ENCODE results near the gene NAV1.

The NAV1 gene

DNA sequence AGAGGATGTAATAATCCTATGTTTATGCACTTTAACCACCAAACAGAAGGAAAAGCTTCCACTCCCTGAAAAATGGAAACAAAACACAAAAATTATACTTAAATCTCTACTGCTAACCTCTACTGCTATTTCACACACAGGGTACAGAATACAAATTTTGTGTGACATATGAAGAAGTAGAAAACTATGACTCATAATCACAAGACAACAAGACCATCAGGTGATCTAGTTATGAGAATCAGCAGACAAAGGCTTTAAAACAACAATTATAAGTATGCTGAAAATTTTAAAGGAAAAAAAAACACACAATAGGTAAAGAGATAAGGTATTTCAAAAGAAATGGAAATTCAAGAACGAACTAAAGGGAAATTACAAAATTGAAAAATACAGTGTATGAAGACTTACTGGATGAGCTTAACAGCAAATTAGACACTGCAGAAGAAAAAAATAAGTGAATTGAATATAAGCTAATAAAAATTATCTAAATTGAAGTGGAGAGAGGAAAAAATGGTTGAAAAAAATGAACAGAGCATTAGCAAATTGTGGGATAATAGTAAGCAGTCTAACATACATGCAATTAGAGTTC, 13.6 kb upstream of the NAV1 start:
- no peak for DNase-seq

DNA sequence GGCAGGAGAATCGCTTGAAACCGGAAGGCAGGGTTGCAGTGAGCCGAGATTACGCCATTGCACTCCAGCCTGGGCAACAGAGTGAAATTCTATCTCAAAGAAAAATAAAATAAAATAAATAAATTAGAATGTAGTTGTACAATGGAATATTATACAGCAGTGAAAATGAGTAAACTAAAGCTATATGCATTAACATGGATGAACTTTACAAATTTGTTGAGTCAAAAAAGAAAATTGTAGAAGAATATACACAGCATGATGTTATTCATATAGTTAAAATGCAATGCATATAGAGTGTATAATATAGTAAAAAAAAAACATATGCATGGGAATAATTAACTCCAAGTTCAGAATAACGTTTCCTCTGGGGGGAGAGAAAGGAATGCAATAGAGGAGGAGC, 11.0 kb upstream of the NAV1 start:
- no peak for DNase-seq

DNA sequence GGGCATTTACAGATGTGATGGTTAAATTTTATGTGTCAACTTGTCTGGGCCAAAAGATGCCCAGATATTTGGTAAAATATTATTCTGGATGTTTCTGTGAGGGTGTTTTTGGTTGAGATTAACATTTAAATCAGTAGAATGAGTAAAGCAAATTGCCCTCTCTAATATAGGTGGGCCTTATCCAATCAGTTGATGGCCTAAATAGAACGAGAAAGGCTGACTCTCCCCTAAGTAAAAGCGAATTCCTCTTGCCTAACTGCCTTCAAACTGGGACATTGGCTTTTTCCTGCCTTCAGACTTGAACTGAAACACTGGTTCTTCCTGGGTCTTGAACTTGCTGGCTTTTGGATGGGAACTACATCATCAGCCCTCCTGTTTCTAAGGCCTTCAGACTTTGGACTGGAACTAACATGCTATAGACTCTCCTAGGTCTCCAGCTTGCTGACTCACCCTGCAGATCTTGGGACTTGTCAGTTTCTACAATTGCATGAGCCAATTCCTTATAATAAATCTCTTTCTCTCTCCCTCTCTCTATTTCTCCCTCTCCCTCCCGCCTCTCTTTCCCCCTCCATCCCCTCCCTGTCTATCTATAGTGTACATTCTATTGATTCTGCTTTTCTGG, 10.2 kb upstream of the NAV1 start:
- DNase-seq, result no peak

DNA sequence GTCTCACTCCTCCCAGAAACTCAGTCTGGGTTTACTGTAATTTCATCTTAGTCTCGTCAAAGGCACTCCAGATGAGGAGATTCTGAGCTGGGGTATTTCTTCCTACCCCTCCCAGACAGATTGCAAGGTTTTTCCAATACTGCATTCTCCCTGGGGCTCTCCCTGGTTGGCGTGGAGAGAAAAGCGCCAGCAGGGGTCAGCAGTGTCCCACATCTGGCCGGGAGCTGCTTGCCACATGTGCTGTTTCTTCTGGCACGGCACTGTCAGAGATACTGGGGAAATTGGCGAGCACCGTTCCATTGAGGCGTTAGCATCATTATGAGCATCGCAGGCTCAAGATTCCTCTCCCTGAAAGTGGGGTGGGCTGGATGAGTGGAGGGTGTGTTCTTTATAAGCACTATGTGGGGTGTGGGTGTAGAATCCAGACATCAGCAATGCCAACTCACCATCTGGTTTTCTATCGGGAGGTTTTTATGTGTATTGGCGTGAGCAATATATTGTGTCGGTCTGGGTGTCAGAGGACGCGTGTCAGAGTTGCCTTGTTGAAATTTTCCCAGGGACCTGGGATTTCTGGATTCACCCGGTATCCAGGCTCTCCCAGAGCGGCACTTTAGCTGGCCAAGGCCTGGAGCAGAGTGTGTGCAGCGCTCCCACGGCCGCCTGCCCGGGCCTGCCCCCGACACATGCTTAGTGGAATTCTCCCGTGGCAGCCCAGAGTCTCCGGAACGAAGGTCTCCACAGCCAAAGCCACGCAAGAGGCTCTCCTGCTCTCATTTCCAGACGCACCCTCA, 8.0 kb upstream of the NAV1 start:
- DNase-seq, result no peak

DNA sequence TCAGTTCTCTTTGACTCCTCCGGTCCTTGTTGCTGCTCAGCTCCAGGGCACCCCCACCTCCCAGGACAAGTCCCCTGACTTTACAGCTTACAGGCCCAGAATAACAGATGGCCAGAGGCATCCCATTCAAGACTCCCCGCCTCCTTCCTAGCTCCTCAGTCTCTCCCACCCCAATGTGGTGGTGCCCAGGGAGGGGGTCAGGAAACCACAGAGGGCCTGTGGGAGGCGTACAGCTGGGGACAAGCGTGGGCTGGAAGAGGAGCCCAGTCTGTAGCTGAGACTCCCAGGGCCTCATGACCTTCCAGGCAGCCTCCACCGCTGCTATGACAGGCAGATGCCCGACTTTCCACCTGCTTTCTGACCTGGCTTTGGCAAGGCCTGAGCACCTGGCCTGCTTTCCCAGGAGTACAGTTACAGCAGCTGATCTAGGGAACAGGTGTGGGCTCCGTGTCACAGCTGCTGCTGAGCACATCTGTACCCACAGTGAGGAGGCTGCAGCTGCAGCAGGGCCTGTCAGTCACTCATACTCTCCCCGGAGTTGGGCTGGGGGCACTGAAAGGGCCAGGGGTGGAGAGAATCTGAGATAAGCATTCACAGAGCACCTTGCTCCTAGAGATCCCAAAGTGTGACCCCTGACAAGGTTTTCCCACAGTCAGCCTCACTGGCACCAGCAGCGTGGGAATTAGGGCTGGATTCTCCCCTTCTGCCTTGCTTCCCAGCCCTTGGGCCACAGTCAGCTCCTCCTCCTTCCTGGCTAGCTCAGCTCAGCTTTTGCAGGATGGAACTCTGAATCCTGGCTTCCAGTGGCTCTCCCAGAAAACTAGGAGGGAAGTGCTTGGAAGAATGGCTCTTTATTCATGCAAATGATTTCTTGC, 7.1 kb upstream of the NAV1 start:
- no peak for DNase-seq

DNA sequence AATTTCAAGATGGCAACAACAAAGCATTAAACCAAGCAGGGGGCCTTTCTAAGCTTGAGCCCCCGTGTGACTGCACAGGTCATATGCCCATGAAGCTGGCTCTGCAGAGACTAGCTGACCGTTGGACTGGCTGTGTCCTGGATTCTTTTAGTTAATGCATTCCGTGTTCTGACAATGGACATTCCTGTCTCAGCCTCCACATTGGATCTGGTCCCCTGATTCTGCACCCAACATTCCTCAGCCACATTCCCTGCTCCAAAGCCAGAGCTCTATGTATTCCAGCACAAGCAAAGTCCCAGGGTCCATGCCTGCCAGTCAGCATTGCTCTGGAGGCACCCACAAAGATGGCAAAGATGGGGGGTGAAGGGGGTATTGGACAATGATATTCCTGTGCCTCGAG, 5.1 kb upstream of the NAV1 start:
- DNase-seq, result no peak

DNA sequence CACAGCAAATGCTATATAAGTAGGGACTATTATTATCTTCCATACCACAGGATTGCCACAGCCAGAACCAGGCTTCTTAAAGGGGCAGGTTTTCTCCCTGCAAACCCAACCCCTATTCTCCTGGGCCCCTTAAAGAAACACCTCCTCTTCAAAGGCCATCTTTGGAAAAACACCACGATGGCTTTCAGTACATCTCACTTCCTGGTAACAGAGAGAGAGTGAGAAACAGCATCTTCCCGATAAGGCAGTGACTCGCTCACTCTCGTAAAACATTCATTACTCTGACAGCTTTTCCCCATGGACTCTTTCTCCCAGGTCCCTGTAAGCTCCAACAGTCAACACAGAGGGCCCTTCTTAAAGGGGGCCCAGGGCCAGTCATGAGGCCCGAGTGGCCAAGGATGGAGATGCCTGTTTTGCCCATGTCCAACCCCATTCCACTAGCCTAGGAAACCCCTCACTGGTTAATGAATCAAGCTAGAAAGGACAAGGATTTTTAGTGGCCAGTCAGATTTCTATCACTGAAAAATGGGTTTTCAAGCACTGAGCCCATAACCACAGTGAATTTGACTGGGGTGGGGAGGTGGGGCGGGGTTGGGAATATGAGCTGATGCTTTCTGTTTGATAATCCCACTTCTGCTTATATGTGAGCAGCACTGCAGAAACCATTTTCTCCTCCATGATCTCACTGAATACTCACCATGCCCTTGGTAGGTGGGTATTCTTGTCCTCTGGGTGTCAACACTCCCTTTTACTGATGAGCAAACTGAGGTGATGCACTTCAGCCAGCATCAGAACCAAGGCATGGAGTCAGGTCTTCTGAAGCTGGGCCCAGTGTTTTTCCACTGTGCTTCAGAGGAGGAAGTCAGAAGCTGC, 3.6 kb upstream of the NAV1 start:
- DNase-seq, result no peak

DNA sequence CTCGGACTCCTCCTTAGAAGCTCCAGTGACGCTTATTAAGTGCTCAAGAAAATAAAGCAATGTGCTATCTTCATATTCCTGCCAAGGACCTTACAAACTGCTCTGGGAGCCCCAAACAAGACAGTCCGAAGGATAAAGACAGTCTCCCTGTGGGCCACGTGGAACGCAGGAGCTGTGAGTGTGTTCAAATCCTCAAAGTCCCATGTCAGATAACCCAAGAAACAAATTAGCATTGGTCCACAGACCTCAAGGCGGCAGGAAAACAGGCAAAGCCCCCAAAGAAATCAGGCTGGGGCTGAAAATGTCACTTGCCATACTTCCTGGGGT, 3.0 kb upstream of the NAV1 start:
- DNase-seq, result no peak

DNA sequence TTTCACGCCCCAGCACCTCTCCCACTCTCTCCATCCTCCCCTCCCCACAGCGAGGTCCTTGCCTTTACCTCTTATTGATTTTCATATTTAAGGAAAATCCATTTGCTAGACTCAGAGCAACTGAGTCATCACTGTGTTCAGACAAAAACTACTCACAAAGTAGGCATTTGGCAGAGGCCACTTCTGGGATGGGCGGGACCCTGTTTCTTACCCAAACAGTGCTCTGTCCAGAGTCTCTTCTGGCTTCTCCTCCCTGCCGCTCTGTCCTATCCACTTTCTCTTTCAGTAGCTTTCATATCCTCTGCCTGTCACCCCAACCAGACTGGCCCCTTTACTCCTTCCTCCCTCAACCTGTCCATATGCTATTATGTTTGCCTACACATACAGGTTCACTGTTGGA, 2.4 kb upstream of the NAV1 start:
- no peak for DNase-seq

DNA sequence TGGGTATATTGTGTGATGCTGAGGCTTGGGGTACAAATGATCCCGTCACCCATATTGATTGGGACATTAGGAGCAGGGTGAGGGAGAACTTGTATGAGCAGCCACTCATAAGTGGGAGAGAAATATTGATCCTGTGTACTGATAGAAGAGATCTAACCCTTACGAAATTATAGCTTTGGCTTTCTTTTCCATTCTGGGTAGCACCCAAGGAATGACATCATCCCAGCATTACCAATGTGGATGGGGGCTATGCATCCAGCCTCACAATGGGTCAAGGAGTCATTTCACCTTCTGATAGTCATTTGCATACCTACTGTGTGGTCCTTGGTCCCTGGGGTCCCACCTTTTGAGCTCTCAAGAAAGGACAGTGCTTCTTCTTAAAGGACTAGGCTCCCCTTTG, 1.9 kb upstream of the NAV1 start:
- DNase-seq, result no peak

DNA sequence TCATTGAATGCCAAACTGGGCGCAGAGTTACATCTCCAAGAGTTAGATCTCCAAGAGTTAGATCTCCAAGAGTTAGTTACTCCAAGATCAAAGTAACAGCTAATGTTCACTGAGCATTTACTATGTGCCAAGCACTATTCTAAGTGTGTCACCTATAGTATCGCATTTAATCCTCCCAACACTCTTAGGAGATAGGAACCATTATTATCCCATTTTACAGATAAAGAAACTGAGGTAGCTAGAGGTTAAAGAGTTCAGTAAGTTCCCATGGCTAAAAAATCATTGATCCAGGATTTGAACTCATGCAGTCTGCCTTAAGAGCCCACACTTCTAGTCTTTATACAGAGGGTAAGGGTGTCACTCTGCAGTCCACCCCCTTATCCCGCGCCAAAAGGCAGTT, 1.5 kb upstream of the NAV1 start:
- DNase-seq, result no peak

DNA sequence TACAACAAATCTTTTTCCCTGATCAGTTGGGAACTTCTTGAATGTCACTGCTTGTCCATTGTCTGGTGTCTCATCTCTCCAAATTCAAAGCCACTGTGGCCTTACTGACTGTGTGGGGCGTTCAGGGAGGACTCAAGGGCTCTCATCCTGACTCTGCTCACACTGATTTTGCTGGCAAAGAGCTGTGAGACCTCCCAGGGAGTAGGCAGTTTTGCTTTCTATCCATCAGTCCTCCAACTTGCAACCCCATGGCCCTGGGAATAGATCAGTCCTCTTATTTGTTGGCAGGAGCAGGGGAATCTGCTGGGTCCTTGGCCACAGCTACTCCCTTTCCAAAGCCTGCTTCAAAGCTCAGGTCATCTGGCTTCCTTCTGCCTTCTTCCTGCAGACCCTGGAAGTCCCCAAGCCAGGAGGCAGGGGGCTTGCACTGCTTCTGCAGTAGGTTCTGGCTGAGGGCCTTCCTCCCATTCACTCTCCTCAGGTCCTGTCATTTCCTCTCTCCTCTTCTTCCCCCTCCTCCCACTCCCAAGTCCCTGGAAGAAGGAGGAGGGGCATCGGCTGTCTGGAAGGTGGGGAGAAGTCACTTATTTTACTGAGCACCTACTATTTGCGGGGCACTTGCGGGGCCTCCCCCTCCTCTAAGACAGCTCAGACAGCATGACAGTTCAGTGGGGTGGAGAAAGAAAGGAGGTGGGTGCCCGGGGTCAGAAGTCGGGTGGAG, 876 bp upstream of the NAV1 start:
- no peak for DNase-seq

DNA sequence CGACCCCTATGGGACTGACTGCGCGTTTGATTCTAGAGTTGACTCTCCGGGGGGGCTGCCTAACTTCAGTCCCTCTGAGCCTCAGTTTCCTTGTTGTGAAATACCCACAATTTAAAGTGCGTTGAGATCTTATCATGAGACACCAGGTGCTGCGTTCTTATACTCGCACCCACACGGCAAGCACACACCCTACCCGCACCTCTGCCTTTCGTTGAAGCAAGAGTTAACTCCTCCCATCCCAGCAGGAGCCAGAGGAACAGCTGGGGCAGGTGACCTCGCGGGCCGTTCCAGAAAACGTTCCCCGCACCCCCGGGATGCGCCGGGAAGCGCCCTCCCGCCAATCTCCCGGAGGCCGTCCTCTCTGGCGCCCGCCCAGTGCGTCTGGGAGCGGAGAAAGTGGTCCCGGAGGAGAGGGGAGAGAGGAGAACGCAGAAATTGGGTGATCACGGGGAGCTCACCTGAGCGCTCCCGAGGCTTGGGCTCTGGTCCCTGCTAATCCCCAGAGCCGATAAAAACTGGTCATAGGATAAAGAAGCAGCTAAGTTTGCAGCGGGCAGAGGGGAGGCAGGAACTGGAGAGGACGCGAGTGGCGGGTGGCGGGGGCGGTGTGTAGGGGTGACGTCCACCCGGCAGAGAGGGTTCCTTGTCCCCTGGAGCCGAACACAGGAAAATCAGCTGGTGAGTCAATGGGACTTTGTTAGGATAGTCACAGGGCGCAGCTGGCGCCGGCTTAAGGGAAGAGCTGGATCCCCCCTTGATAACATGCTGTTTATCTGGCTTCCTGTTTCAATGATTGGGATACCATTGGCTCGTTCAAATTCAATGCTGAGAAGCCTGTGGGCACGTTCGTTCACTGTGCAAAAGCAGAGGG, 869 bp downstream of the NAV1 start:
- no peak for DNase-seq

DNA sequence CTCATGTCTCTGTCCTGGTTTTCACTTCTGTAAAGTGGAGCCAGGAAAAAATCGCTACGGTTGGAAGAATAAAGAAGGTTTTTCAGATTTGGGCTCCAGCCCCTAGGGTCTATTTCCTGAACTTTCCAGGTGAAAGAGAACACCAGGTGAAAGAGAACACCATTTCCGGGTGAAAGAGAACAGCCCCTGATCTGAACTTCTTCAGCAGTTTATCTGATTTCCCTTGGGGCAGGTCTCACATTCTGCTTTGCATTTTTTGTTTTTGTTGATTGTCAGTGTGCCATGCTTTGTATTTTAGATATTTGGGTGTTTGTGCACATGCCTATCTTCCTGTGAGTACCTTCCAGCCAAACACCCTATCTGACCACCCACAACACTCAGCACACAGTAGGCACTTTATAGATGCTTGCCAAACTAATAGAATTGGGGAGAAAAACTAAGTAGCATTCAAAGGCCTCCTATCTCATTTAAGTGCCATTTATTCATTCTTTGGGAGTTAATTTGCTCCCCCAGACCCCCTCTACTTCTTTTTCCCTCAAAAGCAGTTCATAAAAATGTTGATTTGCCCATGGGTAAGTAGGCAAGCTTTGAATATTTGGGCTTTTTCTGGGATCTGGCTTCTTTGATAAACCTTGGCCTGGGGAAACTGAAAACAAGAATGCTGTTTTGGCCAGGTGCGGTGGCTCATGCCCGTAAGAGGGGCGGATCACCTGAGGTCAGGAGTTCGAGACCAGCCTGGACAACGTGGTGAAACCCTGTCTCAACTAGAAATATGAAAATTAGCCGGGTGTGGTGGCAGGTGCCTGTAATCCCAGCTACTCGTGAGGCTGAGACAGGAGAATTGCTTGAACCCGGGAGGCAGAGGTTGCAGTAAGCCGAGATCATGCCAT, 2.2 kb downstream of the NAV1 start:
- DNase-seq, result no peak

DNA sequence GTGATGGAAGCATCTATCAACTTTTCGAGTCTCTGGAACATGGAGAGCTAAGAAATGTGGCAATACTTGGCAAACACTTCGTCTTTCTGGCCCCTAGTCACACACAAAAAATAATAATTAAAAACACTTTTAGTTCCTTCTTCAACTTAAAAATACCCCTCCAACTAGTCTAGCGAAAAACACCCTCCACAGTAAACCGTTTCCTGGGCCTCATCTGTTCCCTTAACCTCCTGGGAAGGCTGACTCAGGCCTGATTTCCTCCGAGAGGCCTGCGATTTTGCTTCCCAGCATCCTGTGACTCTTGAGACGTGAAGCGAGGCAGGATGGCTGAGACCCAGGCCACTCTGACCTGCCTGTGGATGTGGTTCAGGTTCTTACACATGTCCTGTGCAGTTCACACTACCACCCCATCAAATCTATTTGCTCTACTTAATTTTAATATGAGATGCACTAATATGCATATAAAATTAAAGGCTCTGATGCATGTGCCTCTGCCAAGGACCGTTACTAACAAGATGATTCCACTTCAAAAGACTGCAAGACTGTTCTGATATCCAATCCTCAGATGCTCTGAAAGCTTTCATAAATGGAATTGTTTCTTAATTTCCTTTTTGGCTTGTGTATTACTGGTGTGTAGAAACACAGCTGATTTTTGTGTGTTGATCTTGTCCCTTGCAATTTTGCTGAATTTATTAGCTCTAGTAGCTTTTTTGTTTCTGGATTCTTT, 3.5 kb downstream of the NAV1 start:
- no peak for DNase-seq

DNA sequence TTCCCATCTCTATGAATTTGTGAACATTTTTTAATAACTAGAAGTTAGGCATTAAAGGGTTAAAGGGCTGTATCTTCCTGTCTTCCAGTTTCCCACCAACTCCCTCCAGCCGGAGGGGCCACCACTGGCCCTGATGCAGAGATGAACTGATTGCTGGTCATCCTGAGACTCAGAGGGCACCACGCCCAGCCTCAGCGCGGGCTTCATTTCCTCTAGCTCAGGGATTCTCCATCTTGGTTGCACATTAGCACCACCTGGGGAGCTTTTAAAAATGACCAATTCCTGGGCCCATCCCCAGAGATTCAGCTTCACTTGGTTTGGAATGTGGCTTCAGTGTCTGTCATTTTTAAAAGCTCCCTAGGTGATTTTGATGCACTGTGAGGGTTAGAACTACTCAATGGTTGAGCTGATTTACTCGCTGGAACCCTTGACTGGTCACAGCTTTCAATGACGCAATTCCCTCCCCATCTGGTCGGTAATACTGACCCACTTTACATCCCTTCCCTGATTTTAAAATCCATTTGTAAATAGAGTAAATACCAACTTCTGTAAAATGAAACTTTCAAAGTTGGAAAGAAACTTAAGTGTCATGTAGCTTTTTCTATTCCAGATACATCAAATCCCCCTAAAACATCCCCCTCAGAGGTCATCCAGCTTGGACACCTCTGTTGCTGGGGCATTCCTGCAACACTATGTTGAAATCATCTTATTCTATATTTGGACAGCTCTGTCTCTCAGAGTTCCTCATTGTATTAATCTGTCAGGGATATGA, 5.1 kb downstream of the NAV1 start:
- no peak for DNase-seq

DNA sequence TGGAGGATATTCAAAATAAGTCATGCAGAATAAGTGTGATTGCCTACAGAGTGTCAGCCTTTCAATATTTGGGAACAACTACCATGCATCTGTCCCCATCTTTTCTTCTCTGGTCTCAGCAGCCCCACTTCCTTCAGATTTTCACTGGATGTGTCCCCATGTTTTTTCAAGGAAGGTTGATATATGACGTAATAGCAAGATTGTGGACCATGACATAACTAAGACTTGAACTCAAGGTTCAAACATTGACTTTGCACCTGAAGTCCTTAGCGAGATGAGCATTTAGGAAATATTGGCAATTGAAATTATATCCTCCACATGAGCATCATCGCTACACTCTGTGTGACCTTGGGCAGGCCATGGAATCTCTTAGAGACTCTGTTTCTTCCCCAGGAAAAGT, 5.8 kb downstream of the NAV1 start:
- DNase-seq, result no peak

DNA sequence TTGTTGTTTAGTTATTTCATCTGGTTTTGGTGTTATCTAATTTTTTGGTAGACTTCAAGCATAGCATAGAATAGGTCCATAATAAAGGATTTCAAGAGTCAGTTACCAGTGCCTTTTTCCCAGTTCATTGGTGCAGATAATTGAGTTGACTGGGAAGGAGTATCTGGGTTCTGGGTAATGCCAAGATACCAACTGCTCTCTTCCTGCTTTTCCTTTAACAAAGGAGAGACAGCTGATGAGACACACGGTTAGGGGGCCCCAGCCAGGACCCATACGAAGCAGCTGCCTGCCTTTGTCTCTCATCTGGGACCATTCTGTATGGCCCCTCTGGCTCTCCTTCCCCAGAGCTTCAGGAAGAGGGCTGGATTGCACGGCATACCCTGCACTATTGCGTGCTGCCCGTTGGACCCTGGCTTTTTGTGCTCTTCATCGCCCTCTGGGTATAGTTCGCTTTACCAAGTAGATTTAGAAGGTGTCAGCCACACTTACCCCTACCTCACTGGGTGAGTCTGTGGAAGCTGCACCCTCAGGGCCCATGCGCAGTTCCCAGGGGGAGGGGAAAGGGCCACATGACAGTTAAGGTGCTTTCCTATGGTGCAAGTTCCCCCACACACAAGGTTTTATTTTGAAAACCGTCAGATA, 7.0 kb downstream of the NAV1 start:
- DNase-seq, result no peak
